Loucy (cell line): ENCODE results near the gene GARIN5B.

Experiments used
- H2AFZ ChIP-seq: fragments of 200-600 bp; sonication (generic); 2 replicates; pipeline ENCODE4 v1.6.0; 2016; ENCODE audit warnings: antibody characterized with exemption, mild to moderate bottlenecking, low read length, moderate library complexity
- H3F3A ChIP-seq: fragments of 200-600 bp; 2 replicates; pipeline ENCODE4 v1.6.0; 2016; ENCODE audit warnings: antibody characterized with exemption, low read depth, mild to moderate bottlenecking
- H3K27me3 ChIP-seq: fragments of 200-600 bp; sonication (generic); 2 replicates; pipeline ENCODE4 v1.6.1; 2014; ENCODE audit warnings: low read length, mild to moderate bottlenecking; ENCODE audit not compliant: insufficient read depth, poor library complexity, severe bottlenecking
- H3K36me3 ChIP-seq: fragments of 200-600 bp; sonication (generic); 2 replicates; pipeline ENCODE4 v1.6.1; 2016; ENCODE audit warnings: low read length; ENCODE audit not compliant: insufficient read depth
- H3K4me1 ChIP-seq: fragments of 200-600 bp; sonication (generic); 2 replicates; pipeline ENCODE4 v1.5.1; 2014; ENCODE audit warnings: low read length, mild to moderate bottlenecking; ENCODE audit not compliant: insufficient read depth, poor library complexity, severe bottlenecking
- H3K4me2 ChIP-seq: fragments of 200-600 bp; sonication (generic); 2 replicates; pipeline ENCODE4 v1.6.0; 2014; ENCODE audit warnings: antibody characterized with exemption, low read length, low read depth, mild to moderate bottlenecking; ENCODE audit not compliant: poor library complexity, severe bottlenecking
- H3K4me3 ChIP-seq: fragments of 200-600 bp; sonication (generic); 2 replicates; pipeline ENCODE4 v1.5.1; 2014; ENCODE audit warnings: low read length, mild to moderate bottlenecking, mixed read lengths; ENCODE audit not compliant: poor library complexity, severe bottlenecking
- H3K79me2 ChIP-seq: fragments of 200-600 bp; sonication (generic); 2 replicates; pipeline ENCODE4 v1.6.1; 2014; ENCODE audit warnings: low read length; ENCODE audit not compliant: insufficient read depth
- H3K9ac ChIP-seq: fragments of 200-600 bp; sonication (generic); 2 replicates; pipeline ENCODE4 v1.6.0; 2014; ENCODE audit warnings: mild to moderate bottlenecking, low read depth, low read length, moderate library complexity; ENCODE audit not compliant: poor library complexity, severe bottlenecking
- H3K9me2 ChIP-seq: fragments of 200-600 bp; sonication (generic); replicated peaks from 2 replicates; pipeline ENCODE4 v1.6.1; 2016; ENCODE audit warnings: low read depth, low read length, mixed read lengths
- H3K9me3 ChIP-seq: fragments of 200-600 bp; sonication (generic); 2 replicates; pipeline ENCODE4 v1.6.1; 2014; ENCODE audit warnings: mild to moderate bottlenecking, antibody characterized with exemption, low read length, low read depth; ENCODE audit not compliant: insufficient read depth
- H4K20me1 ChIP-seq: fragments of 200-600 bp; sonication (generic); 2 replicates; pipeline ENCODE4 v1.6.0; 2014; ENCODE audit warnings: antibody characterized with exemption, low read length, mild to moderate bottlenecking; ENCODE audit not compliant: insufficient read depth, poor library complexity, severe bottlenecking
- EZH2phosphoT487 ChIP-seq: fragments of 200-600 bp; IDR thresholded peaks from 2 replicates; pipeline ENCODE4 v1.6.1; 2018; ENCODE audit warnings: antibody characterized with exemption, mild to moderate bottlenecking, moderate library complexity, borderline replicate concordance
- TF ChIP-seq, protein P1 (sequence below): fragments of 200-600 bp; sonication (generic); conservative IDR thresholded peaks from 2 replicates; pipeline ENCODE4 v1.5.1; 2014; ENCODE audit warnings: mild to moderate bottlenecking, antibody characterized with exemption, low read length

The GARIN5B gene

DNA sequence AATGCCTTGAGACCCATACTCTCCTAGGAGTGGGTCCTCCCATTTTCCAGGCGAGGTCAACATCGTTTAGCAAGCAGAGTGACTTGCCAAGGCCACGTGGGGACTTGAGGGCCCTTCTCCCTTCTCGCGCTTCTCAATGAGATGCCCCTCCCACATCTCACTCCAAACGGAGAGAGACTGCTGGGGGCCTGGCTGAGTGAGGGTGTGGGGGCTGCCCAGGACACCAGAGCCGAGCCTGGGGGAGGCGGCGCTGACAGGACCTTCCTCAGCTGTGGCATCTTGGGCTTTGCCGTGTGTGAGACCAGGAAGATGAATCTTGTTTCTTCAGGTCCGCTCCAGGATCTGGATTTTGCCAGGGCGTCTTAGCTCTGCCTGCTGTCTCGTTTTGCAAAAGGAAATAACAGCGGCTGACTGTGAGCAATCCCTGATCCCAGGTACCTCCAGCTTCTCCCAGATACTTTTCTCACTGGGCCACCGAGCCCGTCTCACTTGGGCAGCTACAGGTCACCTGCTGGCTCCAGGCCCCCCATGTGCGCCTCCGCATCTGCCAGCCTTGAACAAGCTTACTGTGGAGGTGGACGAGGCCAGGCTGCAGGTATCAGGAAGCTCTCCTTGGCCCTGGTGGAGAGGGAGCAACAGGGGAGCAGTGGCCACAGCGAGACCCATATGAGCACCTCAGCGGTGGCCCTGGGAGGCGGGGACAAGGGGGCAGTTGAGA is 14.6 kb downstream of the GARIN5B start:
- no peak overlapping the region for H3K4me2 ChIP-seq
- H3K4me3 ChIP-seq, result no peak overlapping the region
- no peaks in the 10 kb centered on the region for H3K4me1 ChIP-seq
- no peaks in the 10 kb centered on the region for H3K9me3 ChIP-seq
- H3K36me3 ChIP-seq, result no peaks in the 10 kb centered on the region
- no peaks in the 10 kb centered on the region for H3F3A ChIP-seq
- no peaks in the 10 kb centered on the region for H4K20me1 ChIP-seq
- TF ChIP-seq EZH2phosphoT487, result no peak
- TF ChIP-seq, protein P1, sequence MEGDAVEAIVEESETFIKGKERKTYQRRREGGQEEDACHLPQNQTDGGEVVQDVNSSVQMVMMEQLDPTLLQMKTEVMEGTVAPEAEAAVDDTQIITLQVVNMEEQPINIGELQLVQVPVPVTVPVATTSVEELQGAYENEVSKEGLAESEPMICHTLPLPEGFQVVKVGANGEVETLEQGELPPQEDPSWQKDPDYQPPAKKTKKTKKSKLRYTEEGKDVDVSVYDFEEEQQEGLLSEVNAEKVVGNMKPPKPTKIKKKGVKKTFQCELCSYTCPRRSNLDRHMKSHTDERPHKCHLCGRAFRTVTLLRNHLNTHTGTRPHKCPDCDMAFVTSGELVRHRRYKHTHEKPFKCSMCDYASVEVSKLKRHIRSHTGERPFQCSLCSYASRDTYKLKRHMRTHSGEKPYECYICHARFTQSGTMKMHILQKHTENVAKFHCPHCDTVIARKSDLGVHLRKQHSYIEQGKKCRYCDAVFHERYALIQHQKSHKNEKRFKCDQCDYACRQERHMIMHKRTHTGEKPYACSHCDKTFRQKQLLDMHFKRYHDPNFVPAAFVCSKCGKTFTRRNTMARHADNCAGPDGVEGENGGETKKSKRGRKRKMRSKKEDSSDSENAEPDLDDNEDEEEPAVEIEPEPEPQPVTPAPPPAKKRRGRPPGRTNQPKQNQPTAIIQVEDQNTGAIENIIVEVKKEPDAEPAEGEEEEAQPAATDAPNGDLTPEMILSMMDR, result no peak
- H3K79me2 ChIP-seq, result no peaks in the 10 kb centered on the region
- H3K9me2 ChIP-seq, result no peaks in the 10 kb centered on the region
- no peaks in the 10 kb centered on the region for H3K27me3 ChIP-seq
- H3K9ac ChIP-seq, result no peak overlapping the region
- no peak overlapping the region for H2AFZ ChIP-seq

DNA sequence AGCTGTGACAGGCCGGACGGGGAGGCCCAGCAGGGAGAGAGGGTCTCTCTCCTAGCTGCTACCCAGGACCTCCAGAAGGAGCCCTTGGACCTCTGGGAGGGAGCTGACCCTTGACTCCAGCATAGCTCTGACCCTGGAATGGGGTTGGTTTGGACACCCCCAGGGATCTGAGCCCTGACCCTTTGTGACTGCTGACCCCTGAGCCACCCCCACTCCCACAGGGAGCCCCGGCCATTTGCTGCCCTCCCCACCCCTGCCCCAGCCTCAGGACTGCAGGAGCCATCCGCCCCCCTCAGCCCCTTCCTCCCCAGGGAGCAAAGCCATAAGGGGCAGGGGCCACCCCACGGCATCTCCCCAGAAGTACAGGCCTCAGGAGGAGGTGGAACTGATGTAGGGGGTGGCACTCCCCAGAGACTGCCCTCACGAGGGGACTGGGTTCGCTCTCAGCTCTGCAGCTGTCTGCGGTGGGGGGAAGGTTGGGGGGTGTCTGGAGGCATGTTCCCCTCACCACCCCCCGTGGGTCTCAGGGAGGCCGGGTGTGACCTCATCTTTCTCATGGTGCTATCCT is 15.5 kb downstream of the GARIN5B start:
- Histone ChIP-seq H3K36me3 (no peaks in the 10 kb centered on the region), H3K9me3 (no peaks in the 10 kb centered on the region), H3K27me3 (no peaks in the 10 kb centered on the region), H4K20me1 (peaks cover 1% of the 10 kb centered on the region), H3K4me1 (no peaks in the 10 kb centered on the region), H3K9ac (no peak overlapping the region), H3K4me2 (no peak overlapping the region), H3K9me2 (no peaks in the 10 kb centered on the region), H3F3A (no peaks in the 10 kb centered on the region), H2AFZ (no peak overlapping the region), H3K4me3 (no peak overlapping the region), H3K79me2 (peaks cover 6% of the 10 kb centered on the region; the same call in 1 of the 2 replicates)
- no peak for TF ChIP-seq EZH2phosphoT487
- TF ChIP-seq, protein P1, result no peak

DNA sequence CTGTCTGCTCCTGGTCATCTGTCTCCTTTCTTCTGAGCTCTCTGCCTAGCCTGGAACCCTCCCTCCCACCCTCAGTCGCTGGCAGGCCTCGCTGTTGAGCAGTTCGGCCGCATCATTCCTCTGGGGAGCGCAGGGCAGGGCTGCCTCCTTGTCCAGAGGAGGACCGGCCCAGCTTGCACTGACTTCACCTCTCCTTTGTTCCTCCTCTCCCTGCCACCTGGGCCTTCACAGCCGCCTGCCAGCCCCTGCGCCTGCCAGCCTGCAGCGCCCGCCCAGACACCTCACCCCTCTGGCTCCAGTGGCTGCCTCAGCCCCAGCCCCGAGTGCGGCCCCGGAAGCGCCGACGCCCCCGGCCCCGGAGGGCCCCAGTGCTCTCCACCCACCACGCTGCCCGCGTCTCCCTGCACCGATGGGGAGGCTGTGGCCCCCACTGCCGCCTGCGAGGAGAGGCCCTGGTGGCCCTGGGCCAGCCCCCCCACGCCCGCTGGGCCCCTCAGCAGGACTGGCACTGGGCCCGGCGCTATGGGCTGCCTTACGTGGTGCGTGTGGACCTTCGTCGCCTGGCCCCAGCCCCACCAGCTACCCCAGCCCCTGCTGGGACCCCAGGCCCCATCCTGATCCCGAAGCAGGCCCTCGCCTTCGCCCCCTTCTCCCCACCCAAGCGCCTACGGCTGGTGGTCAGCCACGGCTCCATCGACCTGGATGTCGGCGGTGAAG is 16.2 kb downstream of the GARIN5B start:
- Histone ChIP-seq H3F3A (no peaks in the 10 kb centered on the region), H3K79me2 (peaks cover 12% of the 10 kb centered on the region), H3K9me3 (no peaks in the 10 kb centered on the region), H3K36me3 (no peaks in the 10 kb centered on the region), H3K4me3 (no peak overlapping the region), H2AFZ (no peak overlapping the region), H3K9me2 (no peaks in the 10 kb centered on the region), H3K4me1 (peaks cover 3% of the 10 kb centered on the region), H4K20me1 (peaks cover 7% of the 10 kb centered on the region), H3K9ac (no peak overlapping the region), H3K4me2 (no peak overlapping the region), H3K27me3 (no peaks in the 10 kb centered on the region)
- TF ChIP-seq EZH2phosphoT487, result no peak
- TF ChIP-seq, protein P1, result no peak
